Prostate gland (tissue), 2 donors: Measurements from ENCODE around the gene FGF7.

Source experiments
- CTCF ChIP-seq, 4 experiments: fragments of 200-600 bp in 2 of 4; fragments of 450-650 bp in 2 of 4; sonication (generic) in 2 of 4; IDR thresholded peaks; 1 replicate in 3 of 4; 2 replicates in 1 of 4; pipeline ENCODE4 v1.5.1; 2016 to 2019; ENCODE audit warnings: antibody characterized with exemption in 4 of 4, mild to moderate bottlenecking in 2 of 4, moderate library complexity in 2 of 4
- POLR2A ChIP-seq: fragments of 450-650 bp; IDR thresholded peaks from one replicate; pipeline ENCODE4 v1.6.1; 2016; ENCODE audit warnings: antibody characterized with exemption, mild to moderate bottlenecking
- POLR2AphosphoS5 ChIP-seq: sonication (generic); formaldehyde crosslinking; IDR thresholded peaks from one replicate; pipeline ENCODE4 v1.6.1; 2017; ENCODE audit warnings: antibody characterized with exemption

GRCh38 chr15:49472338-49472737 is 49.3 kb downstream of the FGF7 start:
- no peak for TF ChIP-seq CTCF (IDR thresholded peaks at IDR 0.05)
- TF ChIP-seq POLR2A, result no peak
- TF ChIP-seq POLR2AphosphoS5, result no peak
